Fibroblast of the aortic adventitia (primary cell): Measurements from ENCODE around the gene XCR1. TPM values are rescaled to one million over a fixed set of nuclear protein-coding genes. Genes with fewer than 3 reads are reported as not detected.
"Not testable (repeated sequence)": the region's sequence is repeated elsewhere in the genome, so short reads cannot be mapped to it uniquely, and the experiment has no call there.

Experiments used
- DNase-seq: peaks from one replicate; pipeline ENCODE4 v3.0.0-alpha.2; 2010; ENCODE audit warnings: low read depth
- H3K4me3 ChIP-seq: 2 replicates; pipeline ENCODE4 v1.5.1; 2011; ENCODE audit warnings: low read depth, mild to moderate bottlenecking, control low read depth, low read length, moderate library complexity
- CTCF ChIP-seq: IDR thresholded peaks from 2 replicates; pipeline ENCODE4 v1.5.1; 2011; ENCODE audit warnings: mild to moderate bottlenecking, low read length, control low read depth, inconsistent platforms; ENCODE audit not compliant: insufficient read depth
- total RNA-seq: library from RNA; depleted of rRNA; stranded (reverse); fragments of >200 nt; gene quantifications from 2 replicates; pipeline ENCODE4 v1.2.3, GENCODE V29; 2012; ENCODE audit warnings: low replicate concordance

XCR1 gene
- total RNA-seq, 1 donor, result not detected

GRCh38 chr3:46059432-46059831 is 32.1 kb upstream of the XCR1 start:
- no peak for TF ChIP-seq CTCF
- DNase-seq, result no peak
- no peak overlapping the region for H3K4me3 ChIP-seq

GRCh38 chr3:46058981-46059380 is 31.7 kb upstream of the XCR1 start:
- TF ChIP-seq CTCF, result no peak
- no peak overlapping the region for H3K4me3 ChIP-seq
- no peak for DNase-seq

DNA sequence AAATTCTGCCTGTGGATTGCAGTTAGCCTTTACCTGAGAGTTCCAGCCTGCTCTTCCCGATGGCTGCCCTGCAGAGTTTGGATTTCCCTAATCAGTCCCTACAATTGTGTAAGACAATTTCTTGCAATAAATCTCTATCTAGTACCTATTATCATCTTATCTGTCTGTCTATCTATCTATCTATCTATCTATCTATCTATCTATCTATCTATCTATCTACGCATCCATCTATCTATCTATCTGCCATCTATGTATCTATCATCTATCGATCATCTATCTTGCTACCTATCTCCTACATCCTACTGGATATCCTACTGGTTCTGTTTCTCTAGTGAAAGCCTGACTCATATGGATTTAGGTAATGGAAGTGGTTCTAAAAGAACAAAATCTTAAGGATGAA is 30.4 kb upstream of the XCR1 start:
- TF ChIP-seq CTCF, result no peak
- DNase-seq, result no peak
- no peak overlapping the region for H3K4me3 ChIP-seq

- DNase-seq, result no peak
- no peak overlapping the region for H3K4me3 ChIP-seq
- no peak for TF ChIP-seq CTCF
These were observed 29.4 kb upstream of the XCR1 start for GRCh38 chr3:46056686-46057085.

DNA sequence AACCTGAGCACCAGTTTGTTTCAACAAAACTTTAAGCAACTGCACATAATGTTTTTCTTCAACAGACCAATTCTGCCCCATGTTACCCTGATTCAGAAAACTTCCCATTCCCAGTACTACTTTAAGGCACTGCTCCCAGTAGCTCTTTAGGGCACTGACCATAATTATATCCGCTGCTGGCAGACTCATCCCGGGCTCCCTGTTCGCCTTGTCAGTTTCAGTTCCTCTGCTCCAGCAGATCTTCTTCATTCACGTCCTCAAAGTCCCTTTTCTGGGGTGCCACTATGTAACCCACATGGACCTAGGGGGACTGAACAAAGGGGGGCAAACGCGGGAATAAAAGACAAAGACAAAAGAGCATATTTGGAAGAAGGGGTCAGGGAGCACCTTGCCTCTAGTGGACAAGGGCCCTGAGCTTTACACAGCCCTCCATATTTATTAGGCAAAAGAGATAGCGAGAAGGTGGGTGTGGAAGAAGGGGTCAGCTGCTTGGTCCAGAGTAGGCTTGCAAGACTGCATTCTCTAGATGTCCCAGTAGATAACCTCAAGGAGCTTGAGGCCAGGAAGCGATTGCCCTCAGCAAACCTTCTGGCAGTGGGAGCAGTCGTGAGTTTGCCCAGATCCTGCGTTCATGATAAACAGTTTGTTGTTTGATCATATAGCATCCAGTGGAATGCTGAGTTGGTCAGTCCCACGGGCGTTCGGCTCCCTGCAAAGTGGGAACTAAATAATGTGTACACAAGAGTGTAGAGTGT is 26.7 kb upstream of the XCR1 start:
- not testable (repeated sequence) for DNase-seq, H3K4me3 ChIP-seq

- not testable (repeated sequence) for DNase-seq
These were observed 26.0 kb upstream of the XCR1 start for GRCh38 chr3:46053265-46053664.

GRCh38 chr3:46052531-46052930 is 25.2 kb upstream of the XCR1 start:
- H3K4me3 ChIP-seq, result no peak overlapping the region
- no peak for DNase-seq
- TF ChIP-seq CTCF, result no peak

More at GRCh38 chr3:46053265-46053664, 26.0 kb upstream of the XCR1 start:
- not testable (repeated sequence) for H3K4me3 ChIP-seq

GRCh38 chr3:46049093-46049492 is 21.8 kb upstream of the XCR1 start:
- TF ChIP-seq CTCF, result no peak
- DNase-seq, result no peak
- no peak overlapping the region for H3K4me3 ChIP-seq

DNA sequence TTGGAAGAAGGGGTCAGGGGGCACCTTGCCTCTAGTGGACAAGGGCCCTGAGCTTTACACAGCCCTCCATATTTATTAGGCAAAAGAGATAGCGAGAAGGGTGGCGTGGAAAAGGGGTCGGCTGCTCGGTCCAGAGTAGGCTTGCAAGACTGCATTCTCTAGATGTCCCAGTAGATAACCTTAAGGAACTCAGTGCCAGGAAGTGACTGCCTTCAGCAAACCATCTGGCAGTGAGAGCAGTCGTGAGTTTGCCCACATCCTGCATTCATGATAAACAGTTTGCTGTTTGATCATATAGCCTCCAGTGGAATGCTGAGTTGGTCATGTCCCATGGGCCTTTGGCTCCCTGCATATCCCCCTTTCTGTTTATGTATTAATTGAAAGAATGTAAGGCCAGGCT is 18.9 kb upstream of the XCR1 start:
- H3K4me3 ChIP-seq, DNase-seq: not testable (repeated sequence)
